Gastroesophageal sphincter (tissue), 3 donors: Measurements from ENCODE around the gene SYNE3.

Source experiments
- CTCF ChIP-seq, 4 experiments: fragments of 200-600 bp in 2 of 4; fragments of 450-650 bp in 2 of 4; sonication (generic) in 1 of 4; IDR thresholded peaks; one replicate each; pipeline ENCODE4 v1.5.1; 2017 to 2019; ENCODE audit warnings: antibody characterized with exemption in 4 of 4, mild to moderate bottlenecking in 2 of 4, moderate library complexity in 2 of 4
- EP300 ChIP-seq: sonication (generic); formaldehyde crosslinking; IDR thresholded peaks from one replicate; pipeline ENCODE4 v1.6.1; 2017; ENCODE audit warnings: antibody characterized with exemption, mild to moderate bottlenecking

GRCh38 chr14:95494456-95494855 is 22.0 kb downstream of the SYNE3 start:
- TF ChIP-seq CTCF (IDR thresholded peaks at IDR 0.05): no peak
- no peak for TF ChIP-seq EP300
